Liver (tissue), 9 donors: Measurements from ENCODE around the gene CFAP410. TPM values are rescaled to one million over a fixed set of nuclear protein-coding genes. Genes with fewer than 3 reads are reported as not detected.
"Not testable (repeated sequence)": the region's sequence is repeated elsewhere in the genome, so short reads cannot be mapped to it uniquely, and the experiment has no call there.

Experiments used
- DNase-seq: peaks from one replicate; pipeline ENCODE4 v3.0.0-alpha.2; 2017; ENCODE audit warnings: low spot score
- H3K27ac ChIP-seq, 2 donors: one replicate each; pipeline ENCODE4 v1.7.0; 2013; ENCODE audit warnings: inconsistent platforms in 2 of 2, low read length in 2 of 2, control low read depth in 1 of 2, low read depth in 1 of 2, mild to moderate bottlenecking in 1 of 2
- H3K27me3 ChIP-seq, 4 donors: one replicate each; pipeline versions ENCODE4 v1.6.1 to v1.7.0; 2013; ENCODE audit warnings: low read length in 3 of 4, inconsistent platforms in 1 of 4, mild to moderate bottlenecking in 1 of 4, moderate library complexity in 1 of 4; ENCODE audit not compliant: control insufficient read depth in 4 of 4, insufficient read depth in 4 of 4
- H3K36me3 ChIP-seq, 4 donors: one replicate each; pipeline versions ENCODE4 v1.6.1 to v1.7.0; 2013; ENCODE audit warnings: low read length in 3 of 4, mild to moderate bottlenecking in 3 of 4, low read depth in 1 of 4, moderate library complexity in 1 of 4; ENCODE audit not compliant: control insufficient read depth in 4 of 4, insufficient read depth in 3 of 4
- H3K4me1 ChIP-seq, 4 donors: one replicate each; pipeline versions ENCODE4 v1.6.1 to v1.7.0; 2013; ENCODE audit warnings: low read length in 3 of 4, mild to moderate bottlenecking in 3 of 4, moderate library complexity in 1 of 4; ENCODE audit not compliant: control insufficient read depth in 4 of 4, insufficient read depth in 4 of 4
- H3K4me3 ChIP-seq, 3 donors: one replicate each; pipeline versions ENCODE4 v1.6.1 to v1.7.0; 2013; ENCODE audit warnings: low read length in 3 of 3, control low read depth in 1 of 3, low read depth in 1 of 3, mild to moderate bottlenecking in 1 of 3
- H3K9ac ChIP-seq, 2 donors: one replicate each; pipeline ENCODE4 v1.7.0; 2013; ENCODE audit warnings: low read length in 2 of 2, mild to moderate bottlenecking in 2 of 2, moderate library complexity in 2 of 2, control low read depth in 1 of 2, low read depth in 1 of 2
- H3K9me3 ChIP-seq, 4 donors: one replicate each; pipeline versions ENCODE4 v1.6.1 to v1.7.0; 2013; ENCODE audit warnings: low read length in 3 of 4; ENCODE audit not compliant: control insufficient read depth in 4 of 4
- EGR1 ChIP-seq, 2 donors: IDR thresholded peaks; 2 replicates each; pipeline ENCODE4 v1.6.1; 2016 to 2018; ENCODE audit warnings: antibody characterized with exemption in 2 of 2, low read depth in 2 of 2
- FOXA1 ChIP-seq: IDR thresholded peaks from 2 replicates; pipeline ENCODE4 v1.6.1; 2016; ENCODE audit warnings: antibody characterized with exemption
- FOXA2 ChIP-seq: IDR thresholded peaks from 2 replicates; pipeline ENCODE4 v1.6.1; 2016; ENCODE audit warnings: antibody characterized with exemption
- GABPA ChIP-seq, 2 donors: IDR thresholded peaks in 1 of 2; conservative IDR thresholded peaks in 1 of 2; 2 replicates each; pipeline ENCODE4 v1.6.1; 2016; ENCODE audit warnings: antibody characterized with exemption in 2 of 2, mild to moderate bottlenecking in 1 of 2, moderate library complexity in 1 of 2
- HNF4A ChIP-seq, 2 donors: conservative IDR thresholded peaks; 2 replicates each; pipeline ENCODE4 v1.6.1; 2016; ENCODE audit warnings: antibody characterized with exemption in 2 of 2, mild to moderate bottlenecking in 2 of 2
- JUND ChIP-seq, 2 donors: IDR thresholded peaks; 2 replicates each; pipeline ENCODE4 v1.6.1; 2016; ENCODE audit warnings: antibody characterized with exemption in 2 of 2
- NR2F2 ChIP-seq: IDR thresholded peaks from 2 replicates; pipeline ENCODE4 v1.6.1; 2016; ENCODE audit warnings: antibody characterized with exemption
- RAD21 ChIP-seq, 2 donors: IDR thresholded peaks; 2 replicates each; pipeline ENCODE4 v1.6.1; 2016; ENCODE audit warnings: antibody characterized with exemption in 2 of 2, mild to moderate bottlenecking in 2 of 2
- RXRA ChIP-seq, 2 donors: IDR thresholded peaks; 2 replicates each; pipeline ENCODE4 v1.6.1; 2017 to 2018; ENCODE audit warnings: antibody characterized with exemption in 2 of 2, mild to moderate bottlenecking in 1 of 2
- SP1 ChIP-seq: IDR thresholded peaks from 2 replicates; pipeline ENCODE4 v1.6.1; 2018; ENCODE audit warnings: antibody characterized with exemption, mild to moderate bottlenecking
- TAF1 ChIP-seq: conservative IDR thresholded peaks from 2 replicates; pipeline ENCODE4 v1.6.1; 2016; ENCODE audit warnings: antibody characterized with exemption, mild to moderate bottlenecking
- WGBS: extraction: QIAGEN DNeasy Blood & Tissue Kit; methylation state at CpG from one replicate; pipeline ENCODE4 v1.1.7; 2013; 5-methylcytosine and 5-hydroxymethylcytosine counted together
- polyA plus RNA-seq, 2 donors: library from polyadenylated mRNA; stranded (reverse) in 1 of 2; unstranded in 1 of 2; fragments of 200-250 nt in 1 of 2; fragments of >200 nt in 1 of 2; fragmentation: Nextera tagmentation in 1 of 2; extraction: Ambion mirVana in 1 of 2; gene quantifications; one replicate each; pipeline versions ENCODE4 v1.2.1 to v1.2.3, GENCODE V29; 2013 to 2015
- total RNA-seq, 2 donors: library from RNA; depleted of rRNA; stranded (reverse); fragments of >200 nt; gene quantifications; one replicate each; pipeline ENCODE4 v1.2.3, GENCODE V29; 2014
- TF ChIP-seq, protein P1 (sequence below): IDR thresholded peaks from 2 replicates; pipeline ENCODE4 v1.6.1; 2016; ENCODE audit warnings: antibody characterized with exemption, mild to moderate bottlenecking
- TF ChIP-seq, protein P2 (sequence below): IDR thresholded peaks from 2 replicates; pipeline ENCODE4 v1.6.1; 2016; ENCODE audit warnings: antibody characterized with exemption
- TF ChIP-seq, protein P3 (sequence below): IDR thresholded peaks from 2 replicates; pipeline ENCODE4 v1.6.1; 2016; ENCODE audit warnings: antibody characterized with exemption
- donor health status: healthy.
- donor health status: healthy.
- donor health status: healthy.
- donor health status: healthy.
- donor health status: healthy.

The CFAP410 gene
- total and polyA plus RNA-seq, 4 donors, result 7.9 to 16.3 (median 12.3) TPM

DNA sequence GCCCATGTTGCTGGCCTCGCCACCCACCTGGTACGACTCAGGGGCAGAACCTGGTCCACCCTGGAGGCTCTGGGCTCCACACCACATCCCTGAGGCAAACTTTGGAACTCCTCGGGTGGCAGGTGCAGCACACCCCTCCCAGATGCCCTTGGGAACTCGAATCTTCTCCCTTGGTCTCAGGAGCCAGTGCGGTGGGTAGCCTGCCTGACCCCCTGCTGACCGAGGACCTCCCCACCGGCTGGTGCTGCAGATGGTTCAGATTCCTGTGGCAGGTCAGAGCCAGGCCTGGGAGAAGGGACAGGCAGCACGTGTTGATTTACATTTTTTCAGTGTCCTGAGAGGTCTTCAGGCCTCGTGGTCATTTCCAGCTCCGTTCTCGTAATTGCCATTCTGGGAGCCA is 6.3 kb upstream of the CFAP410 start (continued):
- TF ChIP-seq RAD21 (IDR thresholded peaks at IDR 0.05) (no peak), JUND (IDR thresholded peaks at IDR 0.05) (no peak), SP1 (no peak), HNF4A (conservative IDR thresholded peaks at IDR 0.05) (no peak)

DNA sequence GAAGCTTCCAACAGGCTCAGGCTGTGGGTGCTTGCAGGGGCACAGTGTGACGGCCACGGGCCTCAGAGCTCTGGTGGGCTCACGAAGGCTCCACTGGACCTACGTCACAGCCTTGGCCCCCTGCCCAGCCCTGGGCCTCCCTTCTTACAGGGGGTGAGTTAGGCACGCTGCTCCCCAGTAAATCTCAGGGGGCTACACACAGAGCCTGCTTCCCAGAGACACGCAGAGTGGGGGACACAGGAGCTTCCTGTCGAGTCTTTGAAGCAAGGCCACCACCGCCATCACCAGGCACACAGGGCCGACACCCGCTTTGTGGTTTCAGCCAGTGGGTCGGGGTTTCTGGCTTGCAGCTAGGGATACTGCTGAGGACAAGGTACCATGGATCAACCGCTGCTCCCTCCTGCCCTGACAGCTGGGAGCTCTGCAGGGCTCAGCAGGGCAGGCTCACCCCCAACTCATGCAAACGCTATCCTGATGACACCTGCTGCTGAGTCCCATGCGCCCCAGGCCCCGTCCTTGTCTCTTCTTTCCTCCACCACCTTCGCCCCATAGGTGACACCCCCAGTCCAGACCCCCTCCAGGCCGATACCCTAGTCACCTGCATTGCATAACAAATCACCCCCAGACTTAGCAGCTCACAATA is 5.5 kb upstream of the CFAP410 start:
- no peak overlapping the region for H3K4me3 ChIP-seq
- no peaks in the 10 kb centered on the region for H3K36me3 ChIP-seq
- H3K4me1 ChIP-seq, result peaks cover 0 to 7% (median 4%) of the 10 kb centered on the region in 4 donors
- H3K27me3 ChIP-seq, result peaks cover 0 to 2% (median 0%) of the 10 kb centered on the region in 4 donors
- no peak overlapping the region for H3K27ac ChIP-seq
- no peak overlapping the region for H3K9ac ChIP-seq
- no peak for TF ChIP-seq SP1
- no peak for TF ChIP-seq RAD21 (IDR thresholded peaks at IDR 0.05)
- TF ChIP-seq, protein P1, sequence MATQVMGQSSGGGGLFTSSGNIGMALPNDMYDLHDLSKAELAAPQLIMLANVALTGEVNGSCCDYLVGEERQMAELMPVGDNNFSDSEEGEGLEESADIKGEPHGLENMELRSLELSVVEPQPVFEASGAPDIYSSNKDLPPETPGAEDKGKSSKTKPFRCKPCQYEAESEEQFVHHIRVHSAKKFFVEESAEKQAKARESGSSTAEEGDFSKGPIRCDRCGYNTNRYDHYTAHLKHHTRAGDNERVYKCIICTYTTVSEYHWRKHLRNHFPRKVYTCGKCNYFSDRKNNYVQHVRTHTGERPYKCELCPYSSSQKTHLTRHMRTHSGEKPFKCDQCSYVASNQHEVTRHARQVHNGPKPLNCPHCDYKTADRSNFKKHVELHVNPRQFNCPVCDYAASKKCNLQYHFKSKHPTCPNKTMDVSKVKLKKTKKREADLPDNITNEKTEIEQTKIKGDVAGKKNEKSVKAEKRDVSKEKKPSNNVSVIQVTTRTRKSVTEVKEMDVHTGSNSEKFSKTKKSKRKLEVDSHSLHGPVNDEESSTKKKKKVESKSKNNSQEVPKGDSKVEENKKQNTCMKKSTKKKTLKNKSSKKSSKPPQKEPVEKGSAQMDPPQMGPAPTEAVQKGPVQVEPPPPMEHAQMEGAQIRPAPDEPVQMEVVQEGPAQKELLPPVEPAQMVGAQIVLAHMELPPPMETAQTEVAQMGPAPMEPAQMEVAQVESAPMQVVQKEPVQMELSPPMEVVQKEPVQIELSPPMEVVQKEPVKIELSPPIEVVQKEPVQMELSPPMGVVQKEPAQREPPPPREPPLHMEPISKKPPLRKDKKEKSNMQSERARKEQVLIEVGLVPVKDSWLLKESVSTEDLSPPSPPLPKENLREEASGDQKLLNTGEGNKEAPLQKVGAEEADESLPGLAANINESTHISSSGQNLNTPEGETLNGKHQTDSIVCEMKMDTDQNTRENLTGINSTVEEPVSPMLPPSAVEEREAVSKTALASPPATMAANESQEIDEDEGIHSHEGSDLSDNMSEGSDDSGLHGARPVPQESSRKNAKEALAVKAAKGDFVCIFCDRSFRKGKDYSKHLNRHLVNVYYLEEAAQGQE, result no peak
- no peak for TF ChIP-seq TAF1
- TF ChIP-seq, protein P2, sequence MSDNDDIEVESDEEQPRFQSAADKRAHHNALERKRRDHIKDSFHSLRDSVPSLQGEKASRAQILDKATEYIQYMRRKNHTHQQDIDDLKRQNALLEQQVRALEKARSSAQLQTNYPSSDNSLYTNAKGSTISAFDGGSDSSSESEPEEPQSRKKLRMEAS, result no peak
- no peak for TF ChIP-seq FOXA1
- TF ChIP-seq FOXA2, result no peak
- no peak for TF ChIP-seq GABPA (IDR thresholded peaks at IDR 0.05 in 1 of 2, conservative IDR thresholded peaks at IDR 0.05 in 1 of 2)
- TF ChIP-seq JUND (IDR thresholded peaks at IDR 0.05), result no peak
- no peak for TF ChIP-seq NR2F2
- no peak for TF ChIP-seq RXRA (IDR thresholded peaks at IDR 0.05)
- no peak for TF ChIP-seq EGR1 (IDR thresholded peaks at IDR 0.05; ENCODE audit: low read depth in 2 of 2)
- TF ChIP-seq, protein P3, sequence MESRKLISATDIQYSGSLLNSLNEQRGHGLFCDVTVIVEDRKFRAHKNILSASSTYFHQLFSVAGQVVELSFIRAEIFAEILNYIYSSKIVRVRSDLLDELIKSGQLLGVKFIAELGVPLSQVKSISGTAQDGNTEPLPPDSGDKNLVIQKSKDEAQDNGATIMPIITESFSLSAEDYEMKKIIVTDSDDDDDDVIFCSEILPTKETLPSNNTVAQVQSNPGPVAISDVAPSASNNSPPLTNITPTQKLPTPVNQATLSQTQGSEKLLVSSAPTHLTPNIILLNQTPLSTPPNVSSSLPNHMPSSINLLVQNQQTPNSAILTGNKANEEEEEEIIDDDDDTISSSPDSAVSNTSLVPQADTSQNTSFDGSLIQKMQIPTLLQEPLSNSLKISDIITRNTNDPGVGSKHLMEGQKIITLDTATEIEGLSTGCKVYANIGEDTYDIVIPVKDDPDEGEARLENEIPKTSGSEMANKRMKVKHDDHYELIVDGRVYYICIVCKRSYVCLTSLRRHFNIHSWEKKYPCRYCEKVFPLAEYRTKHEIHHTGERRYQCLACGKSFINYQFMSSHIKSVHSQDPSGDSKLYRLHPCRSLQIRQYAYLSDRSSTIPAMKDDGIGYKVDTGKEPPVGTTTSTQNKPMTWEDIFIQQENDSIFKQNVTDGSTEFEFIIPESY, result no peak
- DNase-seq, result no peak
- no peaks in the 10 kb centered on the region for H3K9me3 ChIP-seq
- WGBS, result 86% methylated on average over 17 of the region's 17 CpGs

- WGBS, result 86% methylated on average over 8 of the region's 8 CpGs
- H3K9ac ChIP-seq, H3K9me3 ChIP-seq, DNase-seq, H3K27me3 ChIP-seq, H3K36me3 ChIP-seq, H3K27ac ChIP-seq, H3K4me3 ChIP-seq: not testable (repeated sequence)
- peaks cover 0 to 14% (median 10%) of the 10 kb centered on the region in 4 donors for H3K4me1 ChIP-seq
Measured at GRCh38 chr21:44342981-44343380, 3.8 kb upstream of the CFAP410 start.

- H3K27me3 ChIP-seq, H3K27ac ChIP-seq, DNase-seq, H3K36me3 ChIP-seq, H3K9ac ChIP-seq, H3K4me3 ChIP-seq, H3K9me3 ChIP-seq: not testable (repeated sequence)
- peaks cover 0 to 17% (median 14%) of the 10 kb centered on the region in 4 donors for H3K4me1 ChIP-seq
- 79% methylated on average over 12 of the region's 12 CpGs for WGBS
Measured at GRCh38 chr21:44341726-44342458, 2.7 kb upstream of the CFAP410 start.
